Dendritic cell treated with granulocyte-macrophage colony-stimulating factor and Interleukin-4, amounts not matched to agents 40 ng/mL and 50 ng/mL, for 4 days (primary cell): Measurements from ENCODE around the gene LATS2.
A peak's percentile ranks its signal among the peaks of the same experiment; 100 is the strongest.

ENCODE experiments used
- H3K27ac Mint-ChIP-seq: one replicate; pipeline ENCODE4 v1.8.0; 2022; ENCODE audit warnings: mild to moderate bottlenecking, mixed read lengths
- H3K27me3 Mint-ChIP-seq: one replicate; pipeline ENCODE4 v1.8.0; 2022; ENCODE audit warnings: mild to moderate bottlenecking, mixed read lengths
- H3K36me3 Mint-ChIP-seq: one replicate; pipeline ENCODE4 v1.8.0; 2022; ENCODE audit warnings: low read depth, mixed read lengths
- H3K4me1 Mint-ChIP-seq: one replicate; pipeline ENCODE4 v1.8.0; 2022; ENCODE audit warnings: low read depth, mixed read lengths
- H3K4me3 Mint-ChIP-seq: one replicate; pipeline ENCODE4 v1.8.0; 2022; ENCODE audit warnings: mild to moderate bottlenecking, moderate library complexity, mixed read lengths
- H3K9me3 Mint-ChIP-seq: one replicate; pipeline ENCODE4 v1.8.0; 2022; ENCODE audit warnings: mixed read lengths
- intact Hi-C: fragments of 100-400 bp; cut with micrococcal nuclease; formaldehyde crosslinking; loops from one replicate; pipeline ENCODE4 v1.15.0; 2022

LATS2 gene

DNA sequence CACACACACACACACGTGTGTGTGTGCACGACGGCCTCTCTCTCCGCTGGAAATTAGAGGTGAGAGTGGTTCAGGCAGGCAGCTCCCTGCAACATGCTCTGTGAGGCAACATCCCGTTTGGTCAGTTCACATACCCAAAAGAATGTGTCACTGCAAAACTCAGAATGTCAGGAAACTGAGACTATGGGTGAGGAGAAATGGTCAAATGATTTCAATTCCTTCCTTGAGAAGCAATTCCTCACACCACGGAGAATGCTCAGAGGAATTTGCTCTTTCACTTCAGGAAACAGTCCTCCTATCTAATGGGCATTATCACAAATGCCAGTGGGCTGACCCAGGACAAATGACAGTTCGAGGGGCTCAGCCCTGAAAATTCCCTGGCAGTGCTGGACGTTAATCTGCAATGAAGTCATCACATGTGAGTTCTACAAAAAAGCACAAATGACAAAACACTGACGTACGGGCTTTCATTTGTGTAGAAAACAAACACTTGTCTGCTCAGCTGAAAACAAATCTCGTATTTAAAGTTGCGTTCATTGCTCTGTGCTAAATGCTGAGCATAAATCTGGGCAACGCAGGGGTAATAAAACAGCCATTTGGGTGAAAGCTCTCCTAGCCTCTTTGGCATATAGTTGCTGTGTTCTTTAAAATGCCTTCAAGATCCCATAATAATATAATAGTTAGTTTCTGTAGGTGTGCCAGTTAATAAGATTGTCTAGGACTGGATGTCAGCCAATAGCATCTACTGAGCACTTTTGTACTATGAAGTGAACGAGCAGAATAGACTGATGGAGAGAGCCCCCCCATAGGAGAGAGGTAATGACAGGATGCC, 18.6 kb upstream of the LATS2 start:
- intact Hi-C loops = loop anchor here (2.0 kb wide), 1 partner anchor 19 kb away; no protein-coding TSS in a partner anchor
- Mint-ChIP-seq H3K4me3 (no peak overlapping the region), H3K9me3 (no peaks in the 10 kb centered on the region), H3K27me3 (peaks cover 11% of the 10 kb centered on the region), H3K27ac (no peak overlapping the region), H3K36me3 (no peaks in the 10 kb centered on the region), H3K4me1 (peaks cover 22% of the 10 kb centered on the region)

DNA sequence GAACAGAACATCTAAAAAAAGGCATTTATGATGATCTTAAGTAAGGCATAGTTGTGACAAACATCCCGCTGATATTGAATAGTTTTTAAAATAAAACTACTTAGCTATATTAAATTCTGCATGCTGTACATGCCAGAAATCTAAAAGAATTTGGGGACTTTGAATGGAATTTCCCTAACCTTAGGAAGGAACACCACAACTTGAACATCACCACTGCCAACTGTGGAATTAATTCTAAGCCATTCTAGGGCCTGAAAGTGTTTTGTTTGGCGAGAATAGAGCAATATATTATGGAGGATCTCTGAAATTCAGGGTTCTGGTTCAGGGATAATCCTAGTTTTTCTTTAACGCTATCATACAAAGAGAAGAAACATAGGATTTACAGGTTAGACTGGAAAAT, 17.8 kb upstream of the LATS2 start:
- Mint-ChIP-seq H3K36me3 (no peaks in the 10 kb centered on the region), H3K4me3 (no peak overlapping the region), H3K9me3 (no peaks in the 10 kb centered on the region), H3K4me1 (peaks cover 29% of the 10 kb centered on the region), H3K27ac (no peak overlapping the region), H3K27me3 (peaks cover 14% of the 10 kb centered on the region)
- intact Hi-C loops = no loop called here

DNA sequence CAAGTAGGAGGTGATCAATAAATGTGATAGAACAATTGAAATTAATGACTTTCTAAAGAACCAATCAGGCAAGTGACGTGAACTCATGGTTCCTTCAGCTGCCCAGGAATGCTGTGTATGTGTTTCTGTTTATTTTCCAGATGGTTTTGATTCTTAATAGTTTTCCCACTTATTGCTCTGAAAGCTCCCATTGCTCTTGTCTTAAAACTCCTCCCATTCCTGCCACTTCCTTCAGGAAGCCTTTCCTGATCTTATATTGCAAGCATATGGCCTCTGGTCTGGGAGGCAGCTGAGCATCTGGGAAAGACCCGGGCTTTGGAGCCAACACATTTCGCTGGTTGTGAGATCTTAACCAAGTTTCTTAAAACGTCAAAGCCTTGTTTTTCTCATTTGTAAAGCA, 17.1 kb upstream of the LATS2 start:
- Mint-ChIP-seq H3K4me1 (peaks cover 33% of the 10 kb centered on the region), H3K36me3 (no peaks in the 10 kb centered on the region), H3K4me3 (no peak overlapping the region), H3K27me3 (peaks cover 16% of the 10 kb centered on the region), H3K27ac (no peak overlapping the region), H3K9me3 (no peaks in the 10 kb centered on the region)
- intact Hi-C loops = no loop called here

GRCh38 chr13:21077788-21078353, 16.5 kb upstream of the LATS2 start:
- Mint-ChIP-seq H3K27me3 (peaks cover 16% of the 10 kb centered on the region), H3K4me3 (no peak overlapping the region), H3K4me1 (peaks cover 33% of the 10 kb centered on the region), H3K36me3 (no peaks in the 10 kb centered on the region), H3K27ac (peak overlapping the region; percentile 62), H3K9me3 (no peaks in the 10 kb centered on the region)
- intact Hi-C loops = no loop called here

DNA sequence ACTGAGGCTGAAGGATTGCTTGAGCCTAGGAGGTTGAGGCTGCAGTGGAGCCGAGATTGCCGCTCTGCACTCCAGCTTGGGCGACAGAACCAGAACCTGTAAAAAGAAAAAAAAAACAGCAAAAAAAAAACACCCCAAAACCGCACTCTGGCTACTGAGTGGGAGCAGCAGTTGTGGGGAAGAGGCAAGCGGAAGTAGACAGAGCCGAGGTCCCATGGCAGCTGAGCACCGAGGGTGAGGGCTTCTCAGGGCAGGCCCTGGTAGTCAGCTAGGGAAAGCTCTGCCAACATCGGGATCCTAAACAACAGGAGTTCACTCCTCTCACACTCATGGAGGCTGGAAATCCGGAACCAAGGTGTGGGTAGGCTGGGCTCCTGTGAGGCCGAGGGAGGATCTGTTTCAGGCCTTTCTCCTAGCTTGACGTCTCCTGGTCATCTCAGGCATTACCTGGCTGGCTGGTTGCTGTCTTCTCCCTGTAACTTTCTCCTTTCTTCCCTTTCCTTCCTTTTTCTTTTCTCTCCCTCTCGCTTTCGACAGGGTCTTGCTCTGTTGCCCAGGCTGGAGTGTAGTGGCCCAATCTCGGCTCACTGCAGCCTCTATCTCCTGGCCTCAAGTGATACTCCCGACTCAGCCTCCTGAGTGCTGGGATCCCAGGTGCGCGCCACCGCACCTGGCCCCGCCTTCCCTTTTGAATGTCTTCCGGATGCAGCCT, 15.8 kb upstream of the LATS2 start:
- intact Hi-C loops = no loop called here
- Mint-ChIP-seq H3K36me3 (no peaks in the 10 kb centered on the region), H3K9me3 (no peaks in the 10 kb centered on the region), H3K4me1 (peaks cover 33% of the 10 kb centered on the region), H3K4me3 (no peak overlapping the region), H3K27me3 (peaks cover 16% of the 10 kb centered on the region), H3K27ac (peak overlapping the region; percentile 62)

- H3K9me3 Mint-ChIP-seq = no peaks in the 10 kb centered on the region
- intact Hi-C loops = no loop called here
- peaks cover 42% of the 10 kb centered on the region for H3K4me1 Mint-ChIP-seq
- H3K27me3 Mint-ChIP-seq = peaks cover 16% of the 10 kb centered on the region
- no peaks in the 10 kb centered on the region for H3K36me3 Mint-ChIP-seq
- no peak overlapping the region for H3K4me3 Mint-ChIP-seq
- H3K27ac Mint-ChIP-seq = no peak overlapping the region
Measured at GRCh38 chr13:21076253-21076652, 14.9 kb upstream of the LATS2 start.

DNA sequence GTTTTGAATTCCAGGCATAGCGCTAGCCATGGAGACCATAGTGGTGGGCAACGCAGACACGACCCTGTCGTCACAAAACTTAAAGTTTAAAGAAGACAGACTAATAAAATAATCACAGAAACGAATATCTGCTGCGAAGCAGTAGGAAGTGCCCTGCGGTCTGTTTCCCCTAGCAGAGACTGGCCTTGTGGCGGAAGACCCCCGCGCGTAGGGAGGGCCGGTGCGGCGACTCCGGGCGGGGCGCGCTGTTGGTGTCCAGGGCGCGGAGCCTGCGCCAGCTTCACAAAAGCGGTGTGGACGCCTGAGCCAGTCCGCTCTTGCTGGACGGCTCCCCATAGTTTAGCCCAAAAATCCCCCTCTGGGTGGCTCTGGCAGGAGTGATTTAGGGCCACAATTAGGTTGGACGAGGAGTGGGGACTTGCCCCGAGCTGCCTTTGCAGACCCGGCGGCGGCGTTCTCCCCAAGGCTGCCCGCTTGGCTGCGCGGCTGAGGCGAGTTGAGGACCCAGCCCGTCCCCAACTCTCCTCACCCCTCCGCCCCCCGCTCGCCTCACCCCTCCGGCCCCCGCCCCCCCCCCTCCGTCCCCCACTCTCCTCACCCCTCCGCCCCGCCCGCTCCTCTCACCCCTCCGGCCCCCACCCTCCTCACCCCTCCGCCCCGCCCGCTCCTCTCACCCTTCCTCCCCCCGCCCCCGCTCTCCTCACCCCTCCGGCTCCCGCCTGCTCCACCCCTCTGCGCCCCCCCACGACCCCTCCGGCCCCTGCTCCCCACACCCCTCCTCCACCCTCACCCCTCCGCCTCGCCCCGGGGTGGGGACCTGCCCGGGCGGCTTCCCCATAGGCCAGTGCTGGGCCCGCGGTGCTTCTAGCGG, 14.2 kb upstream of the LATS2 start:
- Mint-ChIP-seq H3K9me3 (no peaks in the 10 kb centered on the region), H3K27ac (peak overlapping the region; percentile 84), H3K4me3 (peak overlapping the region; percentile 76), H3K36me3 (no peaks in the 10 kb centered on the region), H3K4me1 (peaks cover 47% of the 10 kb centered on the region), H3K27me3 (peaks cover 16% of the 10 kb centered on the region)
- intact Hi-C loops = no loop called here

DNA sequence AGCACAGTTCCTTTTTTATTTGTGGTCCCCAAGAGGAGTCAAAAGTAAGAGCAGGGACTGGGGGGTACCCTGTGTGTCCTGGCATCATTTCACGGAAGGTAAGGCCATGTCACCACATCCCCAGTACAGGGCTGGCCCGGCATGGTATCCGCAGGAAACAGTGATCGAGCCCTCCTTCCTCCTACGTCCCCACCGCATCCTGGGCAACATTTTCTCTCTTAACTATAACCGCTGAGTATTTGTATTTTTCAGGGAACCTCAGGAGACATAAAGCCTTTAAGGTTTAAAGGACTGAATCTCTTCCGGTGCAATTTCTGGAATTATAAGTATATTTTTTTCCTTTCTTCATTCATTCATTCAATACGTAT, 13.6 kb upstream of the LATS2 start:
- Mint-ChIP-seq H3K4me3 (peak overlapping the region; percentile 76), H3K27ac (peak overlapping the region; percentile 84), H3K4me1 (peaks cover 46% of the 10 kb centered on the region), H3K36me3 (no peaks in the 10 kb centered on the region), H3K27me3 (peaks cover 16% of the 10 kb centered on the region), H3K9me3 (no peaks in the 10 kb centered on the region)
- intact Hi-C loops = no loop called here

DNA sequence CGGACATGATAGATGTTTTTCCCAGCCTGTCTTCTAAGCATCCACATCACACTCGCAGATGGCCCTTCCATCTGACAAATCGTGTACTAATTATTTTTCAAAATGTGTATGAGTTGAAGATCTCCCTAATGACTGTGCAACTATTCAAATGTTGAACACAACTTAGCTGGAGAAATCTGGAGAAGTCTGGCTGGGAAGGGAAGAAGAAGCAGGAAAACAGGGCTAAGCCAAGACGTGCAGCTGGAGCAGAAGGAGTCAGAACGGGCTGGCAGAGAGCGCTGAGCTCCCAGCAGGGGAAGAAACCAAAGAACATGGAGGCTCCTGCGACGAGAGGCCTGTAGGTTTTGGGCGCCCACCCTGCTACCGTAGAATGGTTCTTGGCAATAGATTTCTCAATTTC, 13.2 kb upstream of the LATS2 start:
- Mint-ChIP-seq H3K4me3 (peak overlapping the region; percentile 76), H3K27me3 (peaks cover 16% of the 10 kb centered on the region), H3K9me3 (no peaks in the 10 kb centered on the region), H3K4me1 (peaks cover 43% of the 10 kb centered on the region), H3K36me3 (no peaks in the 10 kb centered on the region), H3K27ac (peak overlapping the region; percentile 84)
- intact Hi-C loops = no loop called here

GRCh38 chr13:21071924-21072323, 10.5 kb upstream of the LATS2 start:
- no peak overlapping the region for H3K4me3 Mint-ChIP-seq
- peak overlapping the region; percentile 70 for H3K27ac Mint-ChIP-seq
- H3K27me3 Mint-ChIP-seq = peaks cover 10% of the 10 kb centered on the region
- peaks cover 47% of the 10 kb centered on the region for H3K4me1 Mint-ChIP-seq
- no peaks in the 10 kb centered on the region for H3K9me3 Mint-ChIP-seq
- intact Hi-C loops = no loop called here
- H3K36me3 Mint-ChIP-seq = no peaks in the 10 kb centered on the region

GRCh38 chr13:21071015-21071414, 9.6 kb upstream of the LATS2 start:
- no peaks in the 10 kb centered on the region for H3K36me3 Mint-ChIP-seq
- peak overlapping the region; percentile 4 for H3K4me3 Mint-ChIP-seq
- H3K9me3 Mint-ChIP-seq = no peaks in the 10 kb centered on the region
- intact Hi-C loops = no loop called here
- peaks cover 9% of the 10 kb centered on the region for H3K27me3 Mint-ChIP-seq
- peaks cover 52% of the 10 kb centered on the region for H3K4me1 Mint-ChIP-seq
- peak overlapping the region; percentile 70 for H3K27ac Mint-ChIP-seq

DNA sequence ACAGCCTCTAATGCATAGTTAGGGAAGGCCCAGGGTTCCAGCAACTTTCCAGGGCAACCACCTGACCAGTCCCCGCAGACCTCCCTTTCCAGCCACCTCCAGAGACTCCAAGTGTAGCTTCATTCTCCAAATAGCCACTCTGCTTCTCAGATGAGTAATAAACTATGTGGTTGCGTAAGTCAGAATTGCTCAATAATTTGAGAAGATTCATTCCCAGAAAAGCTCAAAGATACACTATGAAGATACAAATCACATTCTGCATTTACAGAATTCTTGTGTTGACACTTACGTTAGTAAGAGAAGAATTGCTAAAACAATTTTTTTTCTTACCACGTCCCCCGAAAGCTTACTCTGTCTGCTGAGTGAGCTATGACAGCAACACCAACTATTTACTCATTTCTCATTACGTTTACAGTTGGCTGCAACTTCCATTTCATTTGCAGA, 8.2 kb upstream of the LATS2 start:
- no peak overlapping the region for H3K4me3 Mint-ChIP-seq
- intact Hi-C loops = loop anchor here (10.0 kb wide), 1 partner anchor 125 kb away; no protein-coding TSS in a partner anchor
- no peaks in the 10 kb centered on the region for H3K9me3 Mint-ChIP-seq
- H3K4me1 Mint-ChIP-seq = peaks cover 57% of the 10 kb centered on the region
- H3K27me3 Mint-ChIP-seq = peaks cover 5% of the 10 kb centered on the region
- peak overlapping the region; percentile 46 for H3K27ac Mint-ChIP-seq
- H3K36me3 Mint-ChIP-seq = no peaks in the 10 kb centered on the region

GRCh38 chr13:21067848-21068247, 6.5 kb upstream of the LATS2 start:
- no peaks in the 10 kb centered on the region for H3K9me3 Mint-ChIP-seq
- H3K27ac Mint-ChIP-seq = no peak overlapping the region
- H3K36me3 Mint-ChIP-seq = no peaks in the 10 kb centered on the region
- peaks cover 53% of the 10 kb centered on the region for H3K4me1 Mint-ChIP-seq
- intact Hi-C loops = loop anchor here (10.0 kb wide), 1 partner anchor 123 kb away; no protein-coding TSS in a partner anchor
- no peak overlapping the region for H3K4me3 Mint-ChIP-seq
- no peaks in the 10 kb centered on the region for H3K27me3 Mint-ChIP-seq
